ENCODE data around the gene EFNB3. TPM values are rescaled to one million over a fixed set of nuclear protein-coding genes. Genes with fewer than 3 reads are reported as not detected.

The EFNB3 gene
- total RNA-seq, 1 experiment from 2014 or later, result 10.0 TPM

- Histone ChIP-seq H3K4me1 (ENCODE audit: insufficient read depth, low read length, poor library complexity, severe bottlenecking) (peaks cover 18% of the 10 kb centered on the region), H3K36me3 (ENCODE audit: insufficient read depth, low read length, poor library complexity, severe bottlenecking) (no peaks in the 10 kb centered on the region), H3K4me3 (ENCODE audit: low read depth, low read length, poor library complexity, severe bottlenecking) (peak overlapping the region; percentile 61), H3K27me3 (replicated peaks; ENCODE audit: insufficient read depth, low read depth, low read length, poor library complexity) (no peaks in the 10 kb centered on the region), H3K9me3 (ENCODE audit: low read depth, low read length, poor library complexity, severe bottlenecking) (no peaks in the 10 kb centered on the region), H3K27ac (ENCODE audit: low read depth, low read length, poor library complexity, severe bottlenecking) (no peak overlapping the region)
- ChIA-PET POLR2A (ENCODE audit: low non-redundant PET) (interaction anchor here (0.7 kb wide), 1 partner anchor 10 kb away, joined by 3 read pairs; no protein-coding TSS in a partner anchor), CTCF (interaction anchor here (1.0 to 1.4 kb wide), 5 partner anchors 10 to 274 kb away, joined by 3 to 4 read pairs (median 4); partner anchors contain the start of gene EFNB3)
- no peak for TF ChIP-seq CTCF (conservative IDR thresholded peaks at IDR 0.05; ENCODE audit: low read depth, low read length)
- no peak for TF ChIP-seq EZH2 (IDR thresholded peaks at IDR 0.05; ENCODE audit: borderline replicate concordance, low read depth, low read length, poor library complexity, severe bottlenecking)
- BruUV-seq (replicated peaks), result no TSS peak
- intact Hi-C loops (cut with micrococcal nuclease; ENCODE audit: unreplicated experiment), result no loop called here
- no peak for DNase-seq (ENCODE audit: low spot score)
Measured at GRCh38 chr17:7715936-7716886, 11.2 kb downstream of the EFNB3 start.

- Histone ChIP-seq H3K4me1 (ENCODE audit: insufficient read depth, low read length, poor library complexity, severe bottlenecking) (peaks cover 18% of the 10 kb centered on the region), H3K27ac (ENCODE audit: low read depth, low read length, poor library complexity, severe bottlenecking) (no peak within 1 kb of the TSS), H3K36me3 (ENCODE audit: insufficient read depth, low read length, poor library complexity, severe bottlenecking) (no peaks in the 10 kb centered on the region), H3K27me3 (replicated peaks; ENCODE audit: insufficient read depth, low read depth, low read length, poor library complexity) (no peaks in the 10 kb centered on the region), H3K4me3 (ENCODE audit: low read depth, low read length, poor library complexity, severe bottlenecking) (peak within 1 kb of the TSS; percentile 61), H3K9me3 (ENCODE audit: low read depth, low read length, poor library complexity, severe bottlenecking) (no peaks in the 10 kb centered on the region)
- intact Hi-C loops (cut with micrococcal nuclease; ENCODE audit: unreplicated experiment), result loop anchor here (1.0 kb wide), 1 partner anchor 13 kb away; no protein-coding TSS in a partner anchor
- ChIA-PET CTCF (interaction anchor here (0.6 to 1.4 kb wide), 8 partner anchors 11 to 436 kb away, joined by 3 to 4 read pairs (median 4); partner anchors contain the start of genes EFNB3 and SLC2A4), POLR2A (ENCODE audit: low non-redundant PET) (interaction anchor here (0.7 kb wide), 1 partner anchor 11 kb away, joined by 3 read pairs; no protein-coding TSS in a partner anchor)
- peak; percentile 97 for DNase-seq (ENCODE audit: low spot score)
- TF ChIP-seq EZH2 (IDR thresholded peaks at IDR 0.05; ENCODE audit: borderline replicate concordance, low read depth, low read length, poor library complexity, severe bottlenecking), result no peak
- peak; percentile 57 for TF ChIP-seq CTCF (conservative IDR thresholded peaks at IDR 0.05; ENCODE audit: low read depth, low read length)
- BruUV-seq (replicated peaks), result no TSS peak
Measured at GRCh38 chr17:7716901-7717755, 12.1 kb downstream of the EFNB3 start, which contains the start of gene DNAH2. Gene DNAH2 (plus strand): TSS chr17:7717744. CDS start chr17:7719735, 1,991 bp downstream.

Measured in A673 (cell line).